22Rv1 (cell line): ENCODE data around the gene ZBBX.
"Not testable (repeated sequence)": the region's sequence is repeated elsewhere in the genome, so short reads cannot be mapped to it uniquely, and the experiment has no call there.

Experiments
- H3K27ac ChIP-seq: fragments of 450-650 bp; 2 replicates; pipeline ENCODE4 v1.5.1; 2017
- ZFX ChIP-seq: fragments of 450-650 bp; IDR thresholded peaks from 2 replicates; pipeline ENCODE4 v1.6.1; 2017; ENCODE audit warnings: antibody characterized with exemption, borderline replicate concordance
- TF ChIP-seq, protein P1 (sequence below): fragments of 450-650 bp; IDR thresholded peaks from 2 replicates; pipeline ENCODE4 v1.5.1; 2017; ENCODE audit warnings: mild to moderate bottlenecking

The ZBBX gene, protein sequence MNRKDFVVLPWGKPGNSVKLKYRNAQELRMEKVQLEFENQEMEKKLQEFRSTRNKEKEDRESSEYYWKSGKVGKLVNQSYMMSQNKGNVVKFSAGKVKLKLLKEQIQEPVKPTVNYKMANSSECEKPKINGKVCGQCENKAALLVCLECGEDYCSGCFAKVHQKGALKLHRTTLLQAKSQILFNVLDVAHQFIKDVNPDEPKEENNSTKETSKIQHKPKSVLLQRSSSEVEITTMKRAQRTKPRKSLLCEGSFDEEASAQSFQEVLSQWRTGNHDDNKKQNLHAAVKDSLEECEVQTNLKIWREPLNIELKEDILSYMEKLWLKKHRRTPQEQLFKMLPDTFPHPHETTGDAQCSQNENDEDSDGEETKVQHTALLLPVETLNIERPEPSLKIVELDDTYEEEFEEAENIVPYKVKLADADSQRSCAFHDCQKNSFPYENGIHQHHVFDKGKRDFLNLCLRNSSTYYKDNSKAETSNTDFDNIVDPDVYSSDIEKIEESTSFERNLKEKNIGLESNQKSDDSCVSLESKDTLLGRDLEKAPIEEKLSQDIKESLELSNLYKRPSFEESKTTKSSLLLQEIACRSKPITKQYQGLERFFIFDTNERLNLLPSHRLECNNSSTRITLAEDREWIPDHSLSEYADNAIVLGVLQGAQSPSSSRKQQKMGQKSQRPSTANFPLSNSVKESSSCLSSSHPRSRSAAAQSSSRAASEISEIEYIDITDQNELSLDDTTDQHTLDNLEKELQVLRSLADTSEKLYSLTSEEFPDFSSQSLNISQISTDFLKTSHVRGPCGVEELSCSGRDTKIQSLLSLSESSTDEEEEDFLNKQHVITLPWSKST

DNA sequence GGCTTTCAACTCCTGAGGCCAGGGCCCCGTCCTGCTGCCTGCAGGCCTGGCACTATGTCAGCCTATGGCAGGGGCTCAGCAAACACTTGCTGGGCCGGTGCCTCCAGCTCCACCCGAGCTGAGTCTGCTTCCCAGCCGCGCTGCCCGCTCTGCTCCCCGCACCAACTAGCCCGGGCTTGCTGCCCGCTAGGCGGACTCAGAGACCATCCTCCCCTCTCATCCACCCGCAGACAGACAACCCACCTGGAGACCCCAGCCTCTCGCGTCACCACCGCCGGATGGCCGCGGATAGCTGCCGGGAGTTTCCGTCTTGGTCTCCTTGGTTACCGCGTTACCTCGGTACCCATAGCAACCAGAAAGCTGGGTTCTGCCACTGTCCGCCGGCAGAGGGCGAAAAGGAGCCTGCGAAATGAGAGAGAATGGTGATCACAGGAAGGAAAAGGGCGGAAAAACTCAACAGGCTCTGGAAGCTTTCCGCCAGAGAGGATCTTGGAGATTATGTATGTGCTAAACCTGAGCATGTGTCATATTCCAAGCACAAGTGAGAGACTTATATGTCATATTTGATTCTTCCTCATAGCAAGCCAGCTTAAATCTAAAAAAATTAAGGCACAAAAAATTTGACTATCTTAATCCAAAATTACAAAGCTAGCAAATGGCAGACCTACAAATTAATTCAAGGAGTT, at the start of gene ZBBX:
Gene ZBBX, minus strand, starts transcription at position 294 of the 686 bp plus-strand sequence. CDS start 7,396 bp downstream, outside the sequence.
- TF ChIP-seq ZFX: no peak
- TF ChIP-seq, protein P1, sequence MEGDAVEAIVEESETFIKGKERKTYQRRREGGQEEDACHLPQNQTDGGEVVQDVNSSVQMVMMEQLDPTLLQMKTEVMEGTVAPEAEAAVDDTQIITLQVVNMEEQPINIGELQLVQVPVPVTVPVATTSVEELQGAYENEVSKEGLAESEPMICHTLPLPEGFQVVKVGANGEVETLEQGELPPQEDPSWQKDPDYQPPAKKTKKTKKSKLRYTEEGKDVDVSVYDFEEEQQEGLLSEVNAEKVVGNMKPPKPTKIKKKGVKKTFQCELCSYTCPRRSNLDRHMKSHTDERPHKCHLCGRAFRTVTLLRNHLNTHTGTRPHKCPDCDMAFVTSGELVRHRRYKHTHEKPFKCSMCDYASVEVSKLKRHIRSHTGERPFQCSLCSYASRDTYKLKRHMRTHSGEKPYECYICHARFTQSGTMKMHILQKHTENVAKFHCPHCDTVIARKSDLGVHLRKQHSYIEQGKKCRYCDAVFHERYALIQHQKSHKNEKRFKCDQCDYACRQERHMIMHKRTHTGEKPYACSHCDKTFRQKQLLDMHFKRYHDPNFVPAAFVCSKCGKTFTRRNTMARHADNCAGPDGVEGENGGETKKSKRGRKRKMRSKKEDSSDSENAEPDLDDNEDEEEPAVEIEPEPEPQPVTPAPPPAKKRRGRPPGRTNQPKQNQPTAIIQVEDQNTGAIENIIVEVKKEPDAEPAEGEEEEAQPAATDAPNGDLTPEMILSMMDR: peak; percentile 95
- no peak within 1 kb of the TSS for H3K27ac ChIP-seq

DNA sequence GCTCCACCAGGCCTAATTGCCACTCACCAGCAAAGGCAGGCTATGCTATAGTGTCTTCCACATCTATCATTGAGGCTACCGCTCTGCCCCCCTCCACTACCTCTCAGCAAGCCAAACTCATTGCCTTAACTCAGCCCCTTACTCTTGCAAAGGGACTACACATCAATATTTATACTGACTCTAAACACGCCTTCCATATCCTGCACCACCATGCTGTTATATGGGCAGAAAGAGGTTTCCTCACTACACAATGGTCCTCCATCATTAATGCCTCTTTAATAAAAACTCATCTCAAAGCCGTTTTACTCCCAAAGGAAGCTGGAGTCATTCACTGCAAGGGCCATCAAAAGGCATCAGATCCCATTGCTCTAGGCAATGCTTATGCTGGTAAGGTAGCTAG, 46.9 kb upstream of the ZBBX start:
- H3K27ac ChIP-seq: not testable (repeated sequence)

DNA sequence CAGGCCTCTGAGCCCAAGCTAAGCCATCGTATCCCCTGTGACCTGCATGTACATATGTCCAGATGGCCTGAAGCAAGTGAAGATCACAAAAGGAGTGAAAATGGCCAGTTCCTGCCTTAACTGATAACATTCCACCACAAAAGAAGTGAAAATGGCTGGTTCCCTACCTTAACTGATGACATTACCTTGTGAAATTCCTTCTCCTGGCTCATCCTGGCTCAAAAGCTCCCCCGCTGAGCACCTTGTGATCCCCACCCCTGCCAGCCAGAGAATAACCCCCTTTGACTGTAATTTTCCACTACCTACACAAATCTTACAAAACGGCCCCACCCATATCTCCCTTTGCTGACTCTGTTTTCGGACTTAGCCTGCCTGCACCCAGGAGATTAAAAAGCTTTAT, 42.3 kb upstream of the ZBBX start:
- not testable (repeated sequence) for H3K27ac ChIP-seq

DNA sequence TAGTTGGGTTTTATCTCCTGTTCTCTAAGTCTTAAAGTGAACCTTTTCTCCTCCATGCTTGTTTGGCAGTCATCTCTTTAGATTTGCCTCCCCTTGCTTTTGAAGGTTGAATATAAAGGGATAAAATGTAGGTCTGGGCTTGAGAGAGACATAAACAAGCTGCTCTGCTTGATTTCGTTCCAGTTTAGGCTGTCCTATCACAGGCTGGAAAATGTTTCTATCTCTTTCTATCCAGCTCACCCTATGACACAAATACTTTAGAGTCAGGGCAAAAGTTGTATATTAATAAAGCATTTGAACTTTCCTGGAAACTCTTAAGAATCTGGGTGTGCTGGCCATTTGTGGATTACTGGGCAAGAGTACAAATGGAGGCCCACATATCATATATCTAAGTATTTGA, 29.5 kb upstream of the ZBBX start:
- no peak for TF ChIP-seq ZFX
- TF ChIP-seq, protein P1: no peak

DNA sequence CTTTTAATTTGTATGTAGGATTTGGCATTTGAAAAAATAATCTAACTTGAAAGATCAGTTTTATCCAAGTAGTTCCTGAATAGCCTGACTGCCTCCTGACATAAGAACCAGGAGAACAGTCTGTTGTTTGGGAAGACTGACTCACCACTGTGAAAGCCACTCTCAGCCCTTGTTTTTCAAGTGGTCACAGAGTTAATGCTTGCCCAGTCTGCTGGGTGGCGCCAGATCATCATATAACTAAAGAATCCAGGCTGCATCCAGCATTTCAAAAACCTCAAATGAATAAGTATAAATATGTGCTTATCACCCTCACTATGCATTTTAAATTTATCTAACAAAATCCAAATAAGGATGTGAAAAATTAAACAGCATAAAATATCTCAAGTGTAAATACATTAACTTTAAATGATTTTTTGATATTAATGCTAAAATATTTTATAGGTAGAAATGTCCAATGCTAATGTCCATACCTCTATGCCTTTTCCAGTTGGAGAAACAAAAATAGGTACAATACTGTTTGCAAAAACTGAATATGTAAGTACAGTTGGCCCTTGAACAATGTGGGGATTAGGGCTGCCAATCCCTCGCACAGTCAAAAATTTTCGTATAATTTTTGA, 26.9 kb upstream of the ZBBX start:
- no peak for TF ChIP-seq ZFX
- TF ChIP-seq, protein P1: peak; percentile 75
- H3K27ac ChIP-seq: no peak overlapping the region

More for the DNA sequence above, 29.5 kb upstream of the ZBBX start:
- no peak overlapping the region for H3K27ac ChIP-seq

DNA sequence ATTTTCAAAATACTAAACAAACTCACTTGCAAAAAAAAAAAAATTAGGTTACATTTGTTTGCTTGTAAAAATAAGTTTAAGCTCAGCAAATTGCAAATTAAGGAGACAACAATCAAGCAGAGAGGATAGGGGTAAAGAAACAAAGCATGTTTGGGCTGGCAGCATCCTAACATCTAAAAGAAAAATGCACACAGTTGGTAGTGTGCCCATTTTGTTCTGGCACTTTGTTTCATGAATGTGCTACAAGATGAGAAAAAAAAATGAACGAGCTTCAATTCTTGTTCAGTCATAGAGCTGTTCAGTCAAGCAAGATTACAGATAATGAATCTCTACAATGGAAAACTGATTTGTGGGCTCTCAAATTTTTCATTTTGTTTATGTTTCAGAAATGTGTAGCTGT, 17.7 kb upstream of the ZBBX start:
- TF ChIP-seq, protein P1: no peak
- no peak for TF ChIP-seq ZFX
- H3K27ac ChIP-seq: no peak overlapping the region

DNA sequence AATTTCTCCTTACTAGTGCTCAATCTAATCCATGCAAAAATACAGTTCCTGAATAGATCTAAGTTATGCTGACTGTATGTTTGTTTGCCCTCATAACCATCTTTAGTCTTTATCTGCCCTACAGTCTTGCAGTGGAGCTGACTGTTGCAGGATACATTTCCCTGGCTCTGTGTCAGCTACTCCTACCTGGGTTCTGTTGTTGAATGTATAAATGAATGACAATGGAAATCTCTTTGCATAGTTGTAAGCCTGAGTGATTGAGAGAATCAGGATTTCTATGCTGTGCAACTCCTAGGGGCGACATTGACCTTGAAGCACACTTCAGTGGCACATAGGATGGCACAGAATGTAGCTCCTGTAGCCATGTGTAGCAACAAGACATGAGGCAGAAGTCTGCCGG, 16.0 kb upstream of the ZBBX start:
- TF ChIP-seq ZFX: no peak
- TF ChIP-seq, protein P1: no peak
- no peak overlapping the region for H3K27ac ChIP-seq
